NCI-H82 treated with DMSO at 0.1 percent for 48 hours (cell line): ENCODE results near the gene MFSD6.
A peak's percentile ranks its signal among the peaks of the same experiment; 100 is the strongest.
"Not testable (repeated sequence)": the region's sequence is repeated elsewhere in the genome, so short reads cannot be mapped to it uniquely, and the experiment has no call there.

ENCODE experiments used
- DNase-seq: peaks from one replicate; lab custom pipeline; 2025; ENCODE audit not compliant: unreplicated experiment; lab: John Stamatoyannopoulos, UW

MFSD6 gene

DNA sequence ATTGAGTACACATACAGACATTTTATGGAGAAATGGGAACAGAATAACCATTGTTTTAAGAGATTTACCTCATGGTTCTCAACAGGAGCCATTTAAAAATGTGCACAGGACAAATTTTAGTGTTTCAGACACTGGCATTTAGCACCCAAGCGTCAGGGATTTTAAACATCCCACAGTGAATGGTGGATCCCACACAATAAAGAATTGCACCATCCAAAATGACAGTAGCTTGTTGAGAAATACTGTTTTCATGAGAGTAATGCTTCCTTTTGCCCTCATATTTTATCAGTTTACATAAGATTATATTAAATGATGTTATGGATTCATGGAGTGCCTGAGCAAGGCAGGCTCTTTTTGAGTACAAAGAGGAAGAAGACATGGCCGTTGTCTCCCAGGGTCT, 54.0 kb downstream of the MFSD6 start:
- DNase-seq = no peak

DNA sequence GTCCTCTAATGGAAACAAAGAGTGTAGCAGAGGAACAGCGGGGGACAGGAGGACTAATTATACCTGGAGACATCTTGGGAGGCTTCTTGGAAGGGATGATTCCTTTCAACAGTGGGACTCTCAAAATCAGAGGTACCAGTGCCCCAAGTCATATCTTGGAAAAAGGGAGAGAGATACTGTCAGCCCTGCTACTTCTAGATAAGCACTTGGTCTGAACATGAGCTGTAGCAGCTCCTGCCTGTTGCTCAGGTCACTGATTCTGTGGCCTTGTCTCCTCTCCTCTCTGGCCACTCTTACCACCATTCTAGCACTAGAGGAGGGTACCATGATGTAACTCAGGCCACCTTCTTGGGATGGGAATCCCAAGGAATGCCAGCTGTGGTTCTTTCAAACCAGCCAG, 54.5 kb downstream of the MFSD6 start:
- DNase-seq = no peak

DNA sequence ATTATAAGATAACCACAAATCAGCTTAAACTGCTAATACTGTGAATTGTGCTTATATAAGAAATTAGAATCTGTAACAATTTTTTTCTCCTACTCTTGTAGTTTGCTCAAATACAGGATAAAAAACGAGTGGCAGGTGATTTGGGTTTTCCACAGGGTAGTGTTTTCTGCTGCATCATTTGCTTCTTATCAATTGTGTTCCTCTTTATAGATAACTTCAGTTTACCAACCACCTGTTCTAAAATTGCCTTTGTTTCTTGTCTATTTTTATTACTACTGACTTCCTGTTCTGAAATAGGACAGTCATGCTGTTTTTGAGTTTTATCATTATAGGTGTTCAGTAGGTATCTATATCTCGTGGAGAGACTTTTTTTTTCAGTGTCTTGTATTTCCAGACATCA, 56.9 kb downstream of the MFSD6 start:
- no peak for DNase-seq

DNA sequence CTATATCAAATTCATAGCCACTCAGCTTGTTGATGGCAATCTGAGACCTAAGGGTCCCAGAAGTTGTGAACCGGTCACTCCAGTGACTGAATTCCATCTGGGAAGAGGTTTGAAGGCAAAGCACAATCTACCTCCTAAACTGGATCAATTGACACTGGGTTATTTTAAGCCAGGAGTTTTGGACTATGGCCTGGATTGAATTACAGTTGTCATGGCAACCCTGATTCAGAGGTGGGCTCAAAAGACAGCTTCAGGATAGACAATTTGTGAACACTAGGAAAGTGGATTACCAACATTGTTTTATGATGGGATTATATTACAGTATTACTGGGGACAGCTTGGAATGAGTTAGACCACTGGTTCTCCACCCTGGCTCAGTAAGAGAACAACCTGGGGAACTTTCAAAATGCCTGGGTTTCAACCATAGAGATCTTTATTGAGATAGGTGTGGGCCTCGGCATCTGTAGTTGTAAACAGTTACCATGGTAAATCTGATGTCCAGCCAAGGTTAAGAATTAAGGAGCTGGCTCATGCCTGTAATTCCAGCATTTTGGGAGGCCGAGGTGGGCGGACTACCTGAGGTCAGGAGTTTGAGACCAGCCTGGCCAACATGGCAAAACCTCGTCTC, 58.8 kb downstream of the MFSD6 start:
- peak; percentile 86 for DNase-seq

DNA sequence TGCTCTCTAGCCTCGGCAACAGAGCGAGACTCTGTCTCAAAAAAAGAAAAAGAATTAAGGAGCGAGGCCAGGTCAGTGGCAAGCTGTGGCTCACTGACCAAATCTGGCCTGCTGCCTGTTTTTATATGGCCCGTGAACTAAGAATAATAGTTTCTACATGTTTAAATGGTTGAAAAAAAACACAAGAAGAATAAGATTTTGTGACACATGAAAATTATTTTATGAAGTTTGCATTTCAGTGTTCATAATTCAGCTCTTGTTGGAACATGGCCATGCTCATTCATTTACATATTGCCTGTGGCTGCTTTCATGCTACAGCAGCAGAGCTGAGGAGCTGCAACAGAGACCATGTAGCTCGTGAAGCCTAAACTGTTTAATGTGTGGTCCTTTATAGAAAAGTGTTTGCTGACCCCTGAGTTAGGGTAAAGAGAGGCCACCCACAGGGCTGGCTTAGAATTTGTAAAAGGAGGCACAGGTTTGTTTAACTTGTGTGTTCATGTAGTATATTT, 59.5 kb downstream of the MFSD6 start:
- no peak for DNase-seq

DNA sequence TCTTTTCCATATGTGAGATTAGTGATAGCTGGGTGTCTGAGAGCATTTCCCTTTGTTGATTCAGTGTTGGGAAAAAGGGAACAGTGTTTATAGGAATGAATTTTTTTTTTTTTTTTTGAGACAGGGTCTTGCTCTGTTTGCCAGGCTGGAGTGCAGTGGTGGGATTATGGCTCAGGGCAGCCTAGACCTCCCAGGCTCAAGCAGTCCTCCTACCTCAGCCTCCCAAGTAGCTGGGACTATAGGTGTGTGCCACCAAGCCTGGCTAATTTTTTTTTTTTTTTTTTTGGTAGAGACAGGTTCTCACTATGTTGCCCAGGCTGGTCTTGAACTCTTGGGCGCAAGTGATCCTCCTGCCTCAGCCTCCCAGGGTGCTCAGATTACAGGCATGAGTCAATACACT, 60.2 kb downstream of the MFSD6 start:
- not testable (repeated sequence) for DNase-seq

DNA sequence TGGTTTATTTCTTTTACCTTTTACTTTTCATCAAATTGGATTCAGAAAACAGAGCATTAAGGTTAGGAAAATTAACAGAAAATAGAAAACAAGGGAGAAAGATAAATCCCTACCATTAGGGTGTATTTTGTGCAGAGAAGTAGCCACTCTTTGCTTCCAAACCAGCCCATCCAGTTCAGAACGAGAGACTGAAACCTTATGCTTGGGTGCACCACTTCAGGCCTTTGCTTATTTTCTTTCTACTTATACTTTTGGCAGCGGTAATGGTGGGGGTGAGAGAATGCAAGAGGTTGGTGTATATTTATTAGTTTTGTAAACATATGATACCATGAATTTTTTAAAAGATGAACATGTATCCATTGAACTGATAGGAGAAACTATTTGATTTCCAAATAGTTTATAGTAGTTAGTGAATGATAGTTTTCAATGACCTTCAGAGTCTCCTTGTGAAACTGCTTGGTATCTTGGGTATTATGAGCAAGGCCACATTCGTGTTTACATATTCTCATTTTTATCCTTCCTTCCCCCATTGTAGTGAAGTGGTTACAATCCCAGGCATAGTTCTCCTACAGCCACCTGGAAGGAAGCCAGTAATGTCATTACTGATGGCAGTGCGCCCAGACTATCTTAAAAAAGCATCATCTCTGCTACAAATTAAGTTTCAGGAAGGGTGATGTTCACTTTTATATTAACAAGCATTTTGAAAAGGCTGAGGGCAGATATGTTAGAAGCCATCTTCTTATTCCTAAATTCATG, 60.8 kb downstream of the MFSD6 start:
- peak; percentile 55 for DNase-seq

DNA sequence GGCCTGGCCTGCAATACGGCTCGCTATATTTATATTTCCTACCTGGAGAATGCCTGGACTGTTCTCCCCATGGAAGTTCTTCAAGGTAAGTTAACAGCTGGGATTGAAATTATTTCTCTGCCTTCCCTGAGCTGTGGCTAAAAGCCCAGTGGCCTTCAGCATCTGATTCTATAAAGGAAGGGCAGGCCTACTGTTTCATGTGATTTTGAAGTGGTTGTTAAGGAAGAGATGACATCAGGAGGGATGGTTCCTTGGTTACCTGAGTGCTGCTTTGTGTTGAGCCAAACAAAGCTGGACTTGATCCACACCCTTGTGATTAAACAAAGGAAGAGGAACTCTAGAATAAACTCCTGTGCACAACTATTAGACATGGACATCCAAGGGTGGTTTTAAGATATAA, 61.6 kb downstream of the MFSD6 start:
- DNase-seq = no peak

DNA sequence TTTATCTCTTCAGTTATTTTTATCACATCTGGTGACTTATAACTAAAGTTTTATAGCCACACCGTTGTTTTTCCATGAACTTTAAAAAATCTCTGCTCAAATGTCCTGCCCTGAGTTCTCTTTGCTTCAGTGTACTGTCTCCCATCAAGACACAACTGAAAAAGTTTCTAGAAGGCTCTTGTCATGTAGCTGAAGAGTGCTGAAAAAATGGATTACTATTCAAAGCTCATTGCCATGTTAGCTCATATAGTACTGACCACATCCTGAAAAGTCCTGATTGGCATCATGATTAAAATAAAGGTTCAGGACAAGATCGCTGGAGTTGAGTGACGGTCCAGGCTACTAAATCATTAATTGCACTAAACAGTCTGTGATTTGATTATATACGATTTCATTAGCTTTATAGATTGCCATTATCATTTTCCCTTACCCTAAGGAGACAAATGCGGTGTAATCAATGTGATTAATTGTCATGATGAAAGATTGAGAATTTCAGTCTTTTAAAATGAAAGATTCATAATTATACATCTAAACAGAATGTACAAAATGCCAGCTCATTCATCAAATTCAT, 62.2 kb downstream of the MFSD6 start:
- DNase-seq = no peak

DNA sequence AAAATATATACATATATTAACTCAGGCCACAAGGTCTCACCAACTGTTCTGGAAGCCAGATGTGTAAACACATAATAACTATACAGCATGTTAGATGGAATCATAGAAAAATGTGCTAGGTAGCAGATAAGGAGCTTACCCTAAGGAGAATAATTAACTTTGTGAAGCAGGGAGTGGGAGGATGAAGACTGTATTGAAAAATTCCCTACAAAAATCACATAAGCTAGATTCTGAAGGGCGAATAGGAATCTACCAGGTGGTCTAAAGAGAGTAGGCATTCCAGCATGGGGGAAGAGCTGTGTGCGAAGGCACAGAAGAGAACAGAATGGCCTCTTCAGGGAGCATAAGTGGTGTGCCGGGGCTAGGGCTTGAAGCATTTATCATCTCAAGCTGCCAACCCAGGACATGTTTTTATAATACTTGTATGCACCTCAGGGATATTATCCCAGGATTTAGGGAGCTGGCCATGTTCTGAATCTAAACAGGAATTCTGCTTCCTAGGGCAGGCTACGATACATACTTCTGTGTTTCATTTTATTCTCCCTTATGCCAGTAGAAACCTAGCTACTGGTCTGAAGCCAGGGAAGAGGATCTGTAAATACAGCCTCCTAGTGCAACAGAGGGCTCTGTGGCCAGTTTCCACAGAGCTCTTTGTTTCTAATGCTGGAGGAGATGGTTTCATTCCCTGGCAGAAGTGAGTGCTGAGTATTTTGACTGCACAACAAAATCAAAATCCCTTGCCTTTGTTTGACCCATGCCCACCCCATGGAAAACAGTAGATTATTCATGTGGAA, 69.7 kb downstream of the MFSD6 start:
- DNase-seq = peak; percentile 23

DNA sequence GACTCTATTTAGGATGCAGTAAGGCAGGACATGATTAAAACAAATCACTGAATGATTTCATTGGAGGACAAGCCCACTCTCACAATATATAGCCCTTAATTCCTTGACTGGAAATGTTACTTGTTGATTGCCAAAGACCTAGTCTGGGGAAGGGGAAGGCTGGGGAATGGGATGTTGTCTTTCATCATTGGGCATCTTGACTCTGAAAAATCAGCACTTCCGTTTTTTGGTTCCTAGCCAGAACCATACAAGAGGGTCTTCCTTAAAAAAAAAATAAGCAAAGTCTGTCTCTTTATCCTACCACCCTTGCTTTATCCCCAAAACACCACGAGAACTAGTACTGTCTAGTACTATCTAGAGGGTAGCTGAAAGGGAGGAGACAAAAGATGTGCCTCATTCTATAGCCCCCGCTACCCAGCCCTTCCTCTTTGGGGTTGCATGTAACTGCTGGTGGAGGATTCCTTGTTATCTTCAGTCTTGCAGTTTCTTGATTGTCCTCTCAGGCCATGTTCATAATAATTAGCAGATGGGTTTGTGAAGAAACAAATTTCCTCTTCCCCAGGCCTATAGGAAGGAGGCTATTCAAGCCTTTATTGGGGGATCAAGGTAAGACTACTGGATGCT, 70.5 kb downstream of the MFSD6 start:
- no peak for DNase-seq

DNA sequence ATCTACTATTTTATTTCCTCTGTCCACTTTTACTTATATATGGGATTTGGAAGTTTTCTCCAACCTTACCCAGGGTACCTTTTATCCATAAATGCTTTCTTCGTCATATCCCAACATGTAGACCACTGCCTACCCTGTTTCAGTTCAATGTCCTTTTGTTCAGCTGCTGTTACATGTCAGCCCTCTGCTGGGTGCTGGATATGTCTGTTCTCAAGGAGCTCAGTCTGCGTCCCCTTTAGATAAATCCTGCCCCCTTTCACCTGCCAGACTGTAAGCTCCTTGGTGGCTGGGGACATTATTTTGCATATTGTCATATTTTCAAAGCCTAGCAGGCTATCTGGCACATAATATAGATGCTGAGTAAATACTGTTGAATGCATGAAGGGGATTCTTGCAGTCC, 73.2 kb downstream of the MFSD6 start:
- DNase-seq = no peak

DNA sequence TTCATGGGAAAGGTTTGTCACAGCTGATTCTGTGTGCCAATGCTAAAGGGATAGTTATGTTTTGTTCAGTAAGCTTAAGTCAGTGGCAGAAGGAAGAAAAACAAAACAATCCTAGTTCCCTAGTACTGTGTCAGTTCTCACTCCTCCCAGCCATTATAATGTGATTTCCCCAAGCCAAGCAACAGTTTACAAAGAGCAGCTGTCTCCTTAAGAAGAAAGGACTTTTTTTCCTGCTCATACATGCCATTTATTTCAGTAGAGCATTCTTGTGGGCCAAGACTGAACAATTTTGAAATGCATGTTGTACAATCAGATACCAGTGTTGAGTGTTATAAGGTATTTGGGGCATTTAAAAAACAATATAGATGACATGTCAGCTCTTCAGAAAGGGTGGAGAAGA, 74.3 kb downstream of the MFSD6 start:
- DNase-seq = no peak

DNA sequence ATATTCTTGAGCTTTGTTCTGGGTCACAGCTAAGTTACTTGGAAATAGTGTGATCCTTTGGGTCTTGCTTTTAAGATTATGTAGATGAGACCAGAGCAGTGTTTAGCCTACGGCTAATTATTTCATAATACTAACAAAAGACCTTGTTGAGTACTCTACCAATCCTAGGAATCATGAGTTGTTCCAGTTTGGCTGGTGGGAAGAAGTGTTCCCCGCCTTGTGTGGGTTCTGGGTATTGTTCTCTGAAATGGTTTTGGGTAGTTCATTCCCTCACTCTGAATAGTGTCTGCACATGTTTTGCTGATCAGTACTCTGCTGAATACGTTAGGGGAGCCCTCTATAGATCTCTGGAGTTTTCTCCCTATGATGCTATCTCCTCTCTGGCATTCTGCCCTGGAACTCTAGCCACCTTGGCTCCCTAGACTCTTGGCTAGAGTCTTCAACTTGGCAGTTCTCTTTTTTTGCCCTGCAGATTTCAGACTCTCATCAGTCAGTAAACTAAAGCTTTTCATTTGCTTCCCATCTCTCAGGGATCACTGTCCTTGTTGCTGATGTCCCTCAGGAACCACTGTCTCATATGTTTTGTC, 78.0 kb downstream of the MFSD6 start:
- no peak for DNase-seq

DNA sequence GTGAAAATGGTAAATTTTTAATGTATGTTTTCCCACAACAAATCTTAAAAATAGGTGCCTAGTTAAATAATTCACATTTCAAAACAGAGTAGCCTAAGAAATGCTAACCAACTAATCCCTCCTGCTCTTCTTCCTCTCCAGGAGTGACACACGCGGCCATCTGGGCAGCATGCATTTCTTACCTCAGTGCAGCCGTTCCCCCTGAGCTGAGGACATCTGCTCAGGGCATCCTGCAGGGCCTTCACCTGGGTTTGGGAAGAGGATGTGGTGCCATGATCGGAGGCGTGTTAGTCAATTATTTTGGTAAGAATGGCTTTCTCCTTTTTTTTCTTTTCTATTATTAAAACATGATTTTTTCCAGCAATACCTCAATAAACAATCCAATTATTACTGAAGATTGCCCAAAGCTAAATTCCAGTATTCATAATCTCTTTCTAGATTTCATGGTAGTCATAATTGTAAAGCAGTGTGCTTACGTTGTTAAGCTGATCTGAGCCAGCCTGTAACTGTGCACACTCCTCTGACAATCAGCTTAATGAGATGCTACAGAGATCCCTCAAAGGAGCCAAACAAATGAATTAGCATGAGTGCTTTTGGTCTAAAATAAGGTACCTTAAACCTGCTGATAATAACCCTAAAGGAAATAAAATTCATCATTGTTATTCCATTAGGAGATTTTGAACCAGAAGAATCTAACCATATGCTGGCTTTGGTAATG, 80.5 kb downstream of the MFSD6 start:
- peak; percentile 73 for DNase-seq

DNA sequence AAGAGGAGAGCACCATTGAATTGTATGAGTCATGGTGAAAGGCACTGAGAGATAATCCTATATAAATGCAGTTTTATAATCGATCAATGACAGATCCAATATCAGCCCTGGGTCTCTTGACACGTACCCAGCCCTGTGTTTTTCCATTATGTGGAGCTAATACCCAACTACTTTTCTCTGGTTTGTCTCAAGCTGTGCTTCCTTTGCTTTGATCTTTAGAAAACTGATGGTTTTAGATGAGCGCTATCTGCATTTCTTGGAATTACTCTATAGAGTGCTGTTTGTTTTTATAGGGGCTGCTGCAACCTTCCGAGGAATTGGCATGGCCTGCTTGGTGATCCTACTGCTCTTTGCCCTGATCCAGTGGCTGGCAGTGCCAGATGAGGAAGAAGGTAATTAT, 81.3 kb downstream of the MFSD6 start:
- no peak for DNase-seq

DNA sequence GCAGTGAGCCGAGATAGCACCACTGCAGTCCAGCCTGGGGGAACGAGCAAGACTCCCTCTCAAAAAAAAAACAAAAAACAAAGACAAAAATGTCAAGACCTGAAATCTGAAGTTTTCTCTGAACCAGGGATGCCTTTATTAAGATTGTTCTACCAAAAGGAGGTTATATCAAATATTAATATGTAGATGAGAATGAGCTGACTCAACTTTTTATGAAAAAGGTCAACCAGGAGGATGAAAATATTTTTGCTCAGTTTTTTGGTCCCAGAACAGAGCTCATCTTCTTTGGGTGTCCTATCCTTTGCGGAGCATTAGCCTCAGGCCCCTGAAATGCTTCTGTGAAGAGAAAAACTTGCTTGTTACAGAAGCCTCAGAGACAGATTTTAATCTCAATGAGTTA, 82.3 kb downstream of the MFSD6 start:
- DNase-seq = no peak

DNA sequence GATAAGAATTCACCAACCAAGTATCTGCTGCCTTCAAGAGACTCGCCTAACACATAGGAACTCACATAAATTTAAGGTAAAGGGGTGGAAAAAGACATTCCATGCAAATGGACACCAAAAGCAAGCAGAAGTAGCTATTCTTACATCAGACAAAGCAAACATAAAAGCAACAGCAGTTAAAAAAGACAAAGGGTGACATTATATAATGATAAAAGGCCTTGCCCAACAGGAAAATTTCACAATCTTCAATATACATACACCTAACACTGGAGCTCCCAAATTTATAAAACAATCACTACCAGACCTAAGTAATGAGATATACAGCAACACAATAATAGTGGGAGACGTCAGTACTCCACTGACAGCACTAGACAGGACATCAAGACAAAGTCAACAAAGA, 84.9 kb downstream of the MFSD6 start:
- DNase-seq = no peak

DNA sequence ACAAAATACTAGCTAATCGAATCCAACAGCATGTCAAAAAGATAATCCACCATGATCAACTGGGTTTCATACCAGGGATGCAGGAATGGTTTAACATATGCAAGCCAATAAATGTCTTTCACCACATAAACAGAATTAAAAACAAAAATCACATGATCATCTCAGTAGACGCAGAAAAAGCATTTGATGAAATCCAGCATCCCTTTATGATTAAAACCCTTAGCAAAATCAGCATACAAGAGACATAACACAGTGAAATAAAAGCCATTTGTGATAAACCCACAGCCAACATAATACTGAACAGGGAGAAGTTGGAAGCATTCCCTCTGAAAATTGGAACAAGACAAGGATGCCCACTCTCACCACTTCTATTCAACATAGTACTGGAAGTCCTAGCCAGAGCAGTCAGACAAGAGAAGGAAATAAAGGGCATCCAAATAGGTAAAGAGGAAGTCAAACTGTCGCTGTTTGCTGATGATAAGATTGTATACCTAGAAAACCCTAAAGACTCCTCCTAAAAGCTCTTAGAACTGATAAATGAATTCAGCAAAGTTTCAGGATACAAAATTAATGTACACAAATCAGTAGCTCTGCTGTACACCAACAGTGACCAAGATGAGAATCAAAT, 86.6 kb downstream of the MFSD6 start:
- not testable (repeated sequence) for DNase-seq

DNA sequence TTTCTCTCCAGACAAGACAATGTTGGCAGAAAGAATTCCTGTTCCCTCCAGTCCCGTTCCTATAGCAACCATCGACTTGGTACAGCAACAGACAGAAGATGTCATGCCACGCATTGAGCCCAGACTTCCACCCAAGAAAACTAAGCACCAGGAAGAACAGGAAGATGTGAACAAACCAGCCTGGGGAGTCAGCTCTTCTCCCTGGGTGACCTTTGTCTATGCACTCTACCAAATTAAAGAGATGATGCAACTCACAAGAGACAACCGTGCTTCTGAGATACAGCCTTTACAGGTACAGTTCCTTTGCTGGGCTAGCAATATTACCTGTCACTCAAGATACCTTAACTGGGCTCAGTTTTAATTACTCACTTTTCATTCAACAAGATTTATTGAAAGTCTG, 89.3 kb downstream of the MFSD6 start:
- DNase-seq = no peak
